HEK293T (cell line): Measurements from ENCODE around the gene CHST15.

ENCODE experiments used
- ARNT ChIP-seq: fragments of 450-650 bp; IDR thresholded peaks from 2 replicates; pipeline ENCODE4 v1.6.1; 2017; ENCODE audit warnings: mild to moderate bottlenecking
- BHLHE40 ChIP-seq: fragments of 450-650 bp; IDR thresholded peaks from 2 replicates; pipeline ENCODE4 v1.6.1; 2016; ENCODE audit warnings: mild to moderate bottlenecking, moderate library complexity, borderline replicate concordance
- ELF4 ChIP-seq: fragments of 450-650 bp; IDR thresholded peaks from 2 replicates; pipeline ENCODE4 v1.6.1; 2017; ENCODE audit warnings: antibody characterized with exemption
- FOXA1 ChIP-seq: fragments of 450-650 bp; IDR thresholded peaks from 2 replicates; pipeline ENCODE4 v1.6.1; 2016; ENCODE audit warnings: mild to moderate bottlenecking
- FOXK2 ChIP-seq: fragments of 450-650 bp; IDR thresholded peaks from 2 replicates; pipeline ENCODE4 v1.6.1; 2016; ENCODE audit warnings: mild to moderate bottlenecking
- FOXM1 ChIP-seq: fragments of 450-650 bp; IDR thresholded peaks from 2 replicates; pipeline ENCODE4 v1.6.1; 2017; ENCODE audit warnings: mild to moderate bottlenecking, borderline replicate concordance
- HDGF ChIP-seq: fragments of 450-650 bp; IDR thresholded peaks from 2 replicates; pipeline ENCODE4 v1.6.1; 2017; ENCODE audit warnings: antibody characterized with exemption, borderline replicate concordance
- LEF1 ChIP-seq: fragments of 450-650 bp; IDR thresholded peaks from 2 replicates; pipeline ENCODE4 v1.6.1; 2017; ENCODE audit warnings: mild to moderate bottlenecking, borderline replicate concordance
- SP1 ChIP-seq: fragments of 450-650 bp; IDR thresholded peaks from 2 replicates; pipeline ENCODE4 v1.6.1; 2017
- SUZ12 ChIP-seq: fragments of 450-650 bp; IDR thresholded peaks from 2 replicates; pipeline ENCODE4 v1.6.1; 2016; ENCODE audit warnings: mild to moderate bottlenecking
- TARDBP ChIP-seq: fragments of 450-650 bp; IDR thresholded peaks from 2 replicates; pipeline ENCODE4 v1.6.1; 2016
- ZNF384 ChIP-seq: fragments of 450-650 bp; IDR thresholded peaks from 2 replicates; pipeline ENCODE4 v1.6.1; 2016

DNA sequence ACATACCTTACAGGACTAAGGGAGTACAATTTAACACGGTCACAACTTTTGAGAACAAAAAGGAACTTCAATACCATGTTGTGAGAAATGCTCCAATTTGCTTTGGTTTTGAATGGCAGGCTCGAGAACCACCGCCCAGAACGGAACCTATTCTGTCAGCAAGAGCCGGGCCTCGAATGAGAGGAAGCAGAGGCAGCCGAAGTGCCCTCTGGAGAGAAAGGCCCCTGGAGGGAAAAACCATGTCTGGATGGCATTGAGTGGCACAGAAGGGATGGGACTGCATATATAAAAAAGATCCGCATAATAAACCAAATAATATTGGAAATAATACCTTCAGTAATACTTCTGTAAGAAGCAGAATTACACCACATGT lies 85.6 kb downstream of the CHST15 start:
- TF ChIP-seq HDGF (no peak), SP1 (no peak), FOXA1 (no peak), TARDBP (no peak), ELF4 (no peak), FOXM1 (no peak), SUZ12 (no peak), BHLHE40 (no peak), FOXK2 (no peak), ZNF384 (no peak), ARNT (no peak), LEF1 (no peak)
